Duodenal mucosa (tissue), 2 donors: ENCODE measurements around the gene ISX.

Source experiments
- H3K27ac ChIP-seq: one replicate; pipeline ENCODE4 v1.7.0; 2013; ENCODE audit warnings: low read depth, low read length
- H3K27me3 ChIP-seq, 2 donors: one replicate each; pipeline ENCODE4 v1.7.0; 2013; ENCODE audit warnings: low read length in 2 of 2, control low read depth in 1 of 2; ENCODE audit not compliant: insufficient read depth in 2 of 2, control insufficient read depth in 1 of 2
- H3K36me3 ChIP-seq, 2 donors: one replicate each; pipeline ENCODE4 v1.7.0; 2013; ENCODE audit warnings: low read length in 2 of 2, control low read depth in 1 of 2; ENCODE audit not compliant: insufficient read depth in 2 of 2, control insufficient read depth in 1 of 2
- H3K4me1 ChIP-seq, 2 donors: one replicate each; pipeline ENCODE4 v1.7.0; 2013; ENCODE audit warnings: low read length in 2 of 2, control low read depth in 1 of 2; ENCODE audit not compliant: insufficient read depth in 2 of 2, control insufficient read depth in 1 of 2
- H3K4me3 ChIP-seq, 2 donors: one replicate each; pipeline ENCODE4 v1.7.0; 2013; ENCODE audit warnings: low read length in 2 of 2, low read depth in 1 of 2
- H3K9ac ChIP-seq, 2 donors: one replicate each; pipeline ENCODE4 v1.7.0; 2013; ENCODE audit warnings: low read length in 2 of 2, low read depth in 1 of 2
- H3K9me3 ChIP-seq, 2 donors: one replicate each; pipeline ENCODE4 v1.7.0; 2013; ENCODE audit warnings: low read length in 2 of 2, control low read depth in 1 of 2; ENCODE audit not compliant: control insufficient read depth in 1 of 2

Gene ISX

DNA sequence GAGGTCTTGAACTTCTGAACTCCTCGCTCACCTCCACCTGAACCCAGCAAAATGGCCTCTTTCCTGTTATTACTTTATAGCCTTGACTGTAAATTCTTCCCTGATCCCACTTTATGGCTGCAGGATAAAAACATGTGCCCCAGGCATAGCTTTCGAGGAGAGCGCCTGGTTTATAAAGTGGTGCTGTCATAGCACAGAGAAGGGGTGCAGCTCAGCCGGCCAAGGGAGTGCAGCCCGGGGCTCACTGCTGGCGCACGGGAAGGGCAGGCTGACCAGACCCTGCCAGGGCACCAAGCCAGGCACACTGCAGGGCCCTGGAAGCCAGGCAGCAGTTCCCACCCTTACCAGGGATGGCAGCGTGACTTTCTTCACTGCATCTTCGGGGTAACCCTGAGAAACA, 50.9 kb downstream of the ISX start:
- peak overlapping the region; percentile 15 to 29 for H3K4me3 ChIP-seq
- peak overlapping the region in 1 of 2 donors; percentile 28 for H3K9ac ChIP-seq
- H3K4me1 ChIP-seq = peaks cover 47 to 56% of the 10 kb centered on the region in 2 donors
- no peaks in the 10 kb centered on the region for H3K27me3 ChIP-seq
- H3K9me3 ChIP-seq = no peaks in the 10 kb centered on the region
- H3K36me3 ChIP-seq = no peaks in the 10 kb centered on the region
- peak overlapping the region; percentile 70 for H3K27ac ChIP-seq

DNA sequence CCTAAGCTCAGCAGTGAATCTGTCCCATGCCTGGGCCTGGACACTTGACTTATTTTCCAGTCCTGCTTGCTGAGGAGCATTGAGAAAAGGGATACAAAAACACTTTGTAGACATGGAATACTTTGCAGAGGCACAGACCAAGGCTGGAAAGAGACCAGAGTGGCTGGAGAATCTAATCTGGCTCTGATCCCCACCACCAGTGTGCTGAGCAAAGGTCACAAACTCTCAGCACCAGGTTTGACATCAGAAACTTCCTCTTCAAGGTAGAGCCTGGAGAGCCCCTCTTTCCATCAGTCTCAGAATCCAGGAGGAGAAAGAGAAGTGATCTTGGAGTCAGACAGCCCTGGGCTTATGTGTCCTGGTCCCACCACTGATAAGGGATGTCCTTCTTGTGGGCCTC, 53.5 kb downstream of the ISX start:
- Histone ChIP-seq H3K27me3 (no peaks in the 10 kb centered on the region), H3K27ac (no peak overlapping the region), H3K4me3 (peak overlapping the region; percentile 29 to 39), H3K9ac (no peak overlapping the region), H3K9me3 (no peaks in the 10 kb centered on the region), H3K4me1 (peaks cover 45 to 54% of the 10 kb centered on the region in 2 donors), H3K36me3 (no peaks in the 10 kb centered on the region)

DNA sequence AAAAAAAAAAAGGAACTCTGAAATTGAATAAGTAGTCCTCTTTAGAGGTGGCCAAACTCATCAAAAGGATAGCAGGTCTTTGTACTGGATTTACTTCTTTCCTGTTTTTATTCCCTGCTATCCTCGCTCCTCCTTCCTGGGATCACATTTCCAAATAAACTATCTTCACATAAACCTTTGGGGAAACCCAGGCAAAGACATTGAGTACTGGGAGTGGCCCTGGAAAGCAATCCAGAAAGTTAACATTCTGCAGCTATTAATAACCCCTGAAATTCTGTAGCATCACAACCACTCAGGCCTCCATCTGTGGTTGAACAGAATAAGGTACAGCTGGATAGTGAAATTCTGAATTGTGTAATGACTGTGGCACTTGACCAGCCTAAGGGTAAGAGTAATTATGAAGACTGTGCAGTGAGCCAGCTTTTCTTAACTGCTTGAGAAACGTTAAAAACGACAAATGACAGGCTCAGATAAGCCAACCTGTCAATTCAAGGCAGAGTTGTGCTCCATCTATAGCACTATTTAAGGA, 58.8 kb downstream of the ISX start:
- Histone ChIP-seq H3K27ac (no peak overlapping the region), H3K9me3 (no peaks in the 10 kb centered on the region)

DNA sequence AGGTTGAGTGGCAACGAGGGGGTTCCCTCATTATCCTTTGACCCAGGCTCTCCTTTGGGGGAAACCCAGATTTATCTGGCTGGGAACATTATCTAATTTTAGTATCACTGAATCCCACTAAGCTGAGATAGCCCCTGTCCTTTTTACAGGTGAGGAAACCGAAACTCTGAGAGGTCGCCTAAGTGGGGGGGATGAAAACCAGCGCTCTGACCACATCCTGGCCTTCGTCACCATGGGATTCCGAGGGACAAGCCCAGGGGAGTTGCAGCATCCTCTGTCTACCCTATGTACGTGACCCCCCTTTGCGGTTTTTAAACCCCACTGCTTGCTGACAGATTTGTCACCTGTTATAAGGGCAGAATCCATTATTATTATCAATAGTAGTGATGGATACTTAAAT, 61.0 kb downstream of the ISX start:
- Histone ChIP-seq H3K27ac (no peak overlapping the region), H3K4me1 (peaks cover 8 to 16% of the 10 kb centered on the region in 2 donors), H3K9me3 (no peaks in the 10 kb centered on the region), H3K27me3 (no peaks in the 10 kb centered on the region), H3K9ac (no peak overlapping the region), H3K36me3 (no peaks in the 10 kb centered on the region), H3K4me3 (no peak overlapping the region)

More for the DNA sequence above, 58.8 kb downstream of the ISX start:
- no peak overlapping the region for H3K4me3 ChIP-seq
- no peaks in the 10 kb centered on the region for H3K36me3 ChIP-seq
- H3K27me3 ChIP-seq = no peaks in the 10 kb centered on the region
- no peak overlapping the region for H3K9ac ChIP-seq
- H3K4me1 ChIP-seq = peaks cover 6 to 12% of the 10 kb centered on the region in 2 donors

DNA sequence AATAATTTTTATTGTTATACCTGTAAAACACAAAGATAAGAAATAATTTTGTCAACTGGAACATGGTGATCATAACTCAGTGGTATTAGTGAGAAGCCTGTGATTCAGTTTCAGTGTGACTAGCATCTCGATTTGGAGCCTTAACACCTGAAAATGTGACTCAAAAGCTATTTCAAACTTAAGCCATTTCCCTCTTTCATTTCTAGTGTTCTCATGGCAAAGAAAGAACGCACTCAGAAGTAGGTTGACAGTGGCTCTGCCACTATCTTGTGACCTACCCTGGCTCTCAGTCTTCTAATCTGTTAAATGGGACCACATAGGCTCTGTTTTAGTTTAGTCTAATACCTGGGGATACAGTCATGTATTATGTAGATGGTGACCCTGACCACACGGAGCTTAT, 62.7 kb downstream of the ISX start:
- Histone ChIP-seq H3K9ac (no peak overlapping the region), H3K27ac (no peak overlapping the region), H3K27me3 (no peaks in the 10 kb centered on the region), H3K4me3 (no peak overlapping the region), H3K36me3 (no peaks in the 10 kb centered on the region), H3K9me3 (no peaks in the 10 kb centered on the region), H3K4me1 (peaks cover 15 to 31% of the 10 kb centered on the region in 2 donors)

DNA sequence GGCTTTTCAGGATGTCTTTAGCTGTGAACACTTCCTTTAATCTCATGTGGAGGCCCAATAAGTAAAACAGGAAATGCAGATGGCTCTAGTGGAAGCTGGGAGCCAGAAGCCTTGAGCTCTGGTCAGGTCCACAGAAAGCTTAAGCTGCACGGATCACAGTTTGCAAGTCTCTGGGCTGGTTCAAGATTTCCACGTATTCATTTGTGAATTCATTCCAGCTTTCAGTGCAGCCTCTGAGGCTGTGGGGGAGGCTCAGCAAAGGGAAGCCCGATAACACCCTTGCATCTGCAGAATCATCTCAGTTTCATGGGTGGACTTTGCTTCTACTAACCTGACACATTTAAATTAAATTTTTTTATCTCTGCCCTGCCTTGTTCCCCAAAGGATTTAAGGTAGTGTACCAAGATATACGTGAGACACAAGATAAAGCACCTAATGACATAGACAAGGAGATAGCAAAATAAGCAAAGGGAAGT, 65.6 kb downstream of the ISX start:
- Histone ChIP-seq H3K4me1 (peaks cover 28 to 46% of the 10 kb centered on the region in 2 donors), H3K9ac (peak overlapping the region in 1 of 2 donors; percentile 23), H3K9me3 (no peaks in the 10 kb centered on the region), H3K36me3 (no peaks in the 10 kb centered on the region), H3K27ac (no peak overlapping the region), H3K4me3 (no peak overlapping the region), H3K27me3 (no peaks in the 10 kb centered on the region)

DNA sequence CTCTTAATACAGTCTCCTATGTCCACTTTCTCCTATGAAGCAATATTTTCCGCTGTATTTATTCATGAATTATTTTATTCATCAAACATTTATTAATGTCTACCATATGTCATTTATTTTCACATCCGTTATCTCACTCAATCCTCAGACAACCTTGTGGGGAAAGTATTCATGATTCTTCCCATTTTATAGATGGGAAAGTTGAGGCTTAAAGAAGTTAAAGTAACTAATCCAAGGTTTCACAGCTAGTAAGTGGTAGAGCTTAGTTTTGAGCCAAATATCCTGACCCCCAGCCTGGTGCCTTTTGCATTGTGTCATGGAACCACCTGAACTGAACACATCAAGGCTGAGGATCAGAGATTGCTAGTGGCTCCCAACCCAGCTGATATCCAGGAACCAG, 66.6 kb downstream of the ISX start:
- Histone ChIP-seq H3K9me3 (no peaks in the 10 kb centered on the region), H3K27ac (no peak overlapping the region), H3K36me3 (peaks cover 0 to 3% of the 10 kb centered on the region in 2 donors), H3K27me3 (no peaks in the 10 kb centered on the region), H3K4me3 (no peak overlapping the region), H3K9ac (no peak overlapping the region), H3K4me1 (peaks cover 28 to 46% of the 10 kb centered on the region in 2 donors)

DNA sequence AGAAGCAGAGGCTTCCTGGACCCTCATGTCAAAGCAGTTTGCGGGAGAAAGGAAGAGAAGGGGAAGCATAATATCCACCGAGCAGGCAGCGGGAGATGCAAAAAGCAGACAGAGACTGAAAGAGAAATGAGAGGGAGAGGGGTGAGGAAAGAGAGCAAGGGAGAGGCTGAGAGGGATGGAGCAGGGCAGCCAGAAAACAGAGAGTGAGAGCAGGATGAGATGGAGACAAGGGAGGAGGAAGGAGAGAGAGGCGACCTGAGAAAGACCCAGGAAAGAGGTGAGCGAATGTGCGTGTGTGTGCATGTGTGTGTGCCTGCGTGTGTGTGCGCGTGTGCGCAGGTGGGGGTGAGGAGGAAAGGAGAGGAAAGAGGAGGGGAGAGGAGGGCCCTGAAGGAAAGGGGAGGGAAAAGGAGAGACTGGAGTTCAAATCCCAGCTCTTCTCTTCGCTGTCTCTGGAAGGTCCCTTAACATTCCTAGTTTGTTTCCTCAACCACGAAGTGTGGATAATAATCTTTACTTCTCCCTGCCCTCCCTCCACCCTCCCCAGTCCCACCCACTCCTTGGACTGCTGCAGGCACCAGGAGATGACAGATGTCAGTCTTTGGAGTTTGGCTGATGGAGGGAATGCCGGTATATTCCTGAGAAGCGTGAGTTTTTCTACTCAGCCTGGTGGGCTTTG, 67.9 kb downstream of the ISX start:
- peak overlapping the region; percentile 49 to 53 for H3K4me3 ChIP-seq
- no peaks in the 10 kb centered on the region for H3K27me3 ChIP-seq
- no peaks in the 10 kb centered on the region for H3K9me3 ChIP-seq
- peak overlapping the region; percentile 65 for H3K27ac ChIP-seq
- H3K36me3 ChIP-seq = peaks cover 0 to 3% of the 10 kb centered on the region in 2 donors
- H3K9ac ChIP-seq = peak overlapping the region; percentile 52 to 55
- H3K4me1 ChIP-seq = peaks cover 34 to 51% of the 10 kb centered on the region in 2 donors

DNA sequence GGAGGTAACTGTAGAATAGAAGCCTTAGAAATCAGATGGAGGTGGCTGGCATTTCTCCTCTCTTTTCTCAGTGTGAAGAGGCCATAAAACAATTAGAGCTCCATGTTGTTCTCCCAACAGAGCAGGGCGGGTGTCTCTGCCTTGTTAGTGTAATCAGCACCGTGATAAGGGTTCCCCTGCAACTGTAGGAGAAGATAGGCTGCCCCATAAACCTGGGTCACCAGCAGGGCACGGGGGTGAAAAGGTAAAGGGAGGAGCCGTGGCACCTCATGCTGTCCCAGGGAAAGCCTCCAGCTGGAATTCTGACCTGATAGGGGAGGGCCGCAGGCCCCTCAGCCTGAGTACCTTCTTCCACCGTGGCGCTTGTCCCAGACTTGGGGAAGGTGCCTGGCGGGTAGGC, 68.7 kb downstream of the ISX start:
- Histone ChIP-seq H3K9ac (peak overlapping the region; percentile 52 to 61), H3K4me3 (peak overlapping the region; percentile 49 to 53), H3K4me1 (peaks cover 35 to 52% of the 10 kb centered on the region in 2 donors), H3K9me3 (no peaks in the 10 kb centered on the region), H3K27ac (peak overlapping the region; percentile 72), H3K36me3 (peaks cover 0 to 3% of the 10 kb centered on the region in 2 donors), H3K27me3 (no peaks in the 10 kb centered on the region)

DNA sequence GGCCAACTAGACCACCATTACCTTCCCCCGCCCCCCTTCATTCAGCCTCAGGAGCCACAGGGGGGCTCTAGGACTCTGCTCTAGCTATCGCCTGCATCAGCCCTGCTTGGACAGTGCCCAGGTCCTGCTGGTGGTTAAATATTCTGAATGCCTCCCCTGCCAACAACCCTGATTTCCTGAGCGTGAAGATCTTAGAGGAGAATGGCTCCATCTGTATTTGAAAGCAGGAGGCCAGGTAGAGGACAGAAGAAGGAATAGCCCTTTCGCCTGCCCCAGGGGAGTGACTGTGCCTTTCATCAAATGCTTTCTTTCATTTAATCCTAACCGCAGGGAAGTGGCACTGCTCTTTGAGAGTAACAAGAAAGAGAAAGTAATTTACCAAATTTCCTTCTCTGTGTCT, 69.2 kb downstream of the ISX start:
- peaks cover 0 to 3% of the 10 kb centered on the region in 2 donors for H3K36me3 ChIP-seq
- no peaks in the 10 kb centered on the region for H3K27me3 ChIP-seq
- H3K27ac ChIP-seq = peak overlapping the region; percentile 72
- peak overlapping the region; percentile 41 to 46 for H3K4me3 ChIP-seq
- H3K9me3 ChIP-seq = no peaks in the 10 kb centered on the region
- H3K4me1 ChIP-seq = peaks cover 35 to 52% of the 10 kb centered on the region in 2 donors
- H3K9ac ChIP-seq = peak overlapping the region; percentile 45 to 61
